Activated CD8-positive, alpha-beta memory T cell treated with anti-CD3 and anti-CD28 coated beads for 1 hour (primary cell): Measurements from ENCODE around the gene WSB2.

Source experiments
- DNase-seq, 2 donors: peaks; one replicate each; pipeline ENCODE4 v3.0.0-alpha.2; 2020; ENCODE audit warnings: low read depth in 1 of 2; ENCODE audit errors: extremely low read depth in 1 of 2

The WSB2 gene

GRCh38 chr12:118063576-118064391 lies 2.8 kb upstream of the WSB2 start:
- no peak for DNase-seq

DNA sequence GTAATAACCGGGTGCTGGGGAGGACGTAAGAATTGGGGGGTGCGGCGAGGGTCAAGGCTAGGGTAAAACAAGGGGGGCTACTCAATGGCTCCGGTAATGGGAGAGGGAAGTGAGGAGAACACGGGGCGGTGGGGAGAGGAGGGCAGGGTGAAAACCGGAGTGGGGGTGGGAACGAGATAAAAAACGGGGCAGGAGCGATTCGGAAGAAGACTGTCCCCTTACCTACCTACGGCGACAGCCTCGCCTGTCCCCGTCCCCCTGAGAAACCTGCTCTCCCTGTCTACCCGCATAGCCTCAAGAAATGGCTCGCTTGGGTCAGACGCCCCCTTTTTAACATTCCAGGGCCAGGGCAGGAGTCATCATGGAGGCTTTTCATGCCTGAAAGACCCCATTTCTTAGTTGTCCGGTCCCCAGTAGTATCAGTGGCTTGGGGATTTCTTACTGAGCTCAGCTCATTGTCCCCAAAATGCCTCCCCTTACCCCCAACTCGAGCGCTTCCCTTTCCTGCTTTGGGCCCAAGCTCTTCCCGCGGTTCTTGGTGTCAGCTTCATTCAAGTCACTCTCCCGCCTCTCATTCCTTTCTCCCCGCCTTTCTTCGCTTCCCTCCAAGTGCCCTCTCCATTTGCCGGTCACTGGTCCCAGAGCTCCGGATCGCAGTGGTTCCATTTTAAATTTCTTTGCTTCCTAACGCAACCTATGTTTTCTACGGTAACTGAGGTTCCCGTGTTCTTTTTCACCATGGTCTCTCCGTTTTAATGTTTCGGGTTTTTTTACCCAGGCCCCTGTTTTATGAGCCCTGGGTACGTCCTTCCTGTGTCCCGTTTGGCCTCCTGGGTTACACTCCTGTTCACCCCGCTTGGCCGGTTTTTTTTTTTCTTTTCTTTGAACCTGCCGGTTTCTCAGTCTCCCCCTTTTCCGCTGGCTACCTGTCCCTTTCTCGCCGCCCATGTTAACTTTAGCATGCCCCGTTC lies 1.2 kb upstream of the WSB2 start:
- no peak for DNase-seq

GRCh38 chr12:118060301-118061010 lies 523 bp downstream of the WSB2 start:
- DNase-seq: no peak

GRCh38 chr12:118059341-118060191 lies 1.4 kb downstream of the WSB2 start:
- DNase-seq: no peak

DNA sequence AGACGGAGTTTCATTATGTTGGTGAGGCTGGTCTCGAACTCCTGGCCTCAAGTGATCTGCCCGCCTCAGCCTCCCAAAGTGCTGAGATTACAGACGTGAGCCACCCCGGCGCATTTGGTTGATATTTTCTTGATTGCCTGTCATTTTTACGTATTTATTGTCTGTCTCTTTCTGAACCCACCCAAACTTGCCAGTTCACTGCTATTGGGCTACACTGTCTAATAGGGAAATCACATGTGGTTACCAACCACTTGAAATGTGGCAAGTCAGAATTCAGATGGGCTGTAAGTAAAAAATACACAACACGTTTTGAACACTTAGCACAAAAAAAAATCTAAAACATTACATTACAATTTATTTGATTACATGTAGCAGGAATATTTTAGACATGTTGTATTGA lies 2.1 kb downstream of the WSB2 start:
- DNase-seq: no peak

DNA sequence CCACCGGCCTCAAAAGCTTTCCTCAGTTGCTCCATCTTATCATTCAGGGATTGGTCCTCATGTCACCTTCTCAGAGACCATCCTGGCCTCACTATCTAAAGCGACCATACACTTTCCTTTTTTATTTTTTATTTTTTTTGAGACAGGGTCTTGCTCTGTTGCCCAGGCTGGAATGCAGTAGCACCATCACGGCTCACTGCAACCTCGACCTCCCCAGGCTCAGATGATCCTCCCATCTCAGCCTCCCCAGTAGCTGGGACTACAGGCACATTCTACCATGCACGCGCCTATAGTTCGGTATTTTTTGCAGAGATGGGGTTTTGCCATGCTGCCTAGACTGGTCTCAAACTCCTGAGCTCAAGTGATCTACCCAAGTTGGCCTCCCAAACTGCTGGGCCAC lies 2.8 kb downstream of the WSB2 start:
- DNase-seq: no peak

GRCh38 chr12:118055865-118056773 lies 4.9 kb downstream of the WSB2 start:
- DNase-seq: no peak

DNA sequence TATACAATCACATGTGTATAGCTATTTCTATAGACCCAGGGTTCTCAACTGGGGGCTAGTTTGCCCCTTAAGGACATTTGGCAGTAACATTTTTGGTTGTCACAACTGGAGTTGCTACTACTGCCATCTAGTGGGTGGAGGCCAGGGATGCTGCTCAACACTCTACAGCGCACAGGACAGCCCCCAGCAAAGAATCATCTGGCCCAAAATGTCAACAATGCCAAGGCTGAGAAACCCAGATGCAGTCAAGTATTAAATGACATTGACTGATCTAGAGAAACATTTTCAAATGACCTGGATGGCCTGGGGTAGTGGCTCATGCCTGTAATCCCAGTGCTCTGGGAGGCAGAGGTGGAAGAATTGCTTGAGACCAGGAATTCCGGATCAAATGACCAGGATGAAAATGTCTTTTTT lies 5.8 kb downstream of the WSB2 start:
- DNase-seq: peak in 1 of 2 donors; percentile 27

- DNase-seq: no peak
Measured at GRCh38 chr12:118053071-118053985, 7.7 kb downstream of the WSB2 start.

- DNase-seq: no peak
Measured at GRCh38 chr12:118052324-118053070, 8.5 kb downstream of the WSB2 start.

- DNase-seq: no peak
Measured at GRCh38 chr12:118050972-118051910, 9.7 kb downstream of the WSB2 start.

DNA sequence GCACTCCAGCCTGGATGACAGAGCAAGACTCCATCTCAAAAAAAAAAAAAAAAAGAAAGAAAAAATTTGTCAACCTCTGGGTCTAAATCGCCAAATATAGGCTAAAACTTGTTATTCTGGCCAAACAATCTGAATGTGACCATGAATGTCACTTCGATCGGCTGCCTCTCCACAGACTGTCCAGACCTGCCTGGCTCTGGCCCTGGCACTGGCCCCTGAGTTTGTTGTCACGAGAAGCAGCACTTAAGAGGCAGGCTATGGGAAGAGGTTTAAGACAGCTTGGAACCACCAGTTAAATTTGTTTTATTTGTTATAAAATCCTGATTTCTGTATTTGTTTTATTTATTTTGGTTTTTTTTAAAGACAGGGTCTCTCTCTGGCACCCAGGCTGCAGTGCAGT lies 14.5 kb downstream of the WSB2 start:
- no peak for DNase-seq

DNA sequence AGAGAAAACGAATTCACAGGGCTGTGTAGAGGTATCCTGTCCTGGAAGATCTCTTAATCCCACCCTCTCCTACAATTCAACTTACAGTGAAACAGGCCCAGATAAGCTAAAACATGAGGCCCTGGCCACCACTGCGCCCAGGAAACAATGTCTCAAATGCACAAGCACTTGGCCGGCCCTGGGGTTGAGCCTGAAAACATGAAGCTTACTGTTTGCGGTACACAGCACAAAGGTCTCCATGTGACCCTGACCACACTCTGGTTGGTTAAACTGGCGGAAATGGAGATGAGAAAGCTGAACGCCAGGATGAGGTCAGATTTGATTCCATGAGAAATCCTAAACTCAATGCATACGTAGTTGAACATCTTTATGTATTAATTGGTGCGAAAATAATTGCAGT lies 16.4 kb downstream of the WSB2 start:
- no peak for DNase-seq

GRCh38 chr12:118044075-118044474 lies 16.9 kb downstream of the WSB2 start:
- DNase-seq: no peak

DNA sequence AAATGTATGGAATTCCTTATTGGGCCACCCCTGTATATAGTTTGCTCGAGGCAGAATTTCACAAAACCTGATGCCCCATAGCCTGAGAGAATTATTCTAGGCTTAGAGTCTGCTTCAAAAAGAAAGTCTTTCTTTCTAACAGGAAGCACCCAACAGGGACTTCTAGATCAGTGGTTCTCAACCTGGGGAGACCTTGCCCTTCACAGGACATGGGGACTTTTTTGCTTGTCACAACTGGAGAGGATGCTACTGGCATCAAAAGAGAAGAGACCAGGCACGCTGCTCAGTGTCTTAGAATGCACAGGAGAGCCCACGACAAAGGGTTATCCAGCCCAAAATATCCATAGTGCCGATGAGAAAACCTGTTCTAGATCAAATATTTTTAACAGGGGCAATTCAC lies 18.9 kb downstream of the WSB2 start:
- no peak for DNase-seq

DNA sequence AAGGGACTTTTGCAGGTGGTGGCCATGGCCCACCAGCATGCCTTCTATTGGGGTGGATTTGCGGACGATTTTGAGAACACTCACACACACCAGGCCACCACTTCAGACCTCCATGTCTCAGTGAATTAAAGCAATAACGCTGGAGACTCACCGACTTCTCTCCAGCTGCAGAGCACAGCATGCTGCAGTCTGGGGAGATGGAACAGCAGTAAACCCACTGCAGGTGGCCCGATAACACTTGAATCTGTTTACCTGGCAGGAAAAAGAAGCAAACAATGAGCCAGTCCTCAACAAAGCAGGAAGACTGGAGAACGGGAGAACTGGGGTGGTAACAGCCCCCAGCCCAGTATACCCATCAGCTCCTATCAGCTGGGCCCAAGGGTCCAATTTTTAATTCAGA lies 22.8 kb downstream of the WSB2 start:
- DNase-seq: no peak
